Rectal smooth muscle tissue (tissue), 1 donor: Measurements from ENCODE around the gene ZNF207.
"Not testable (repeated sequence)": the region's sequence is repeated elsewhere in the genome, so short reads cannot be mapped to it uniquely, and the experiment has no call there.

Source experiments
- H3K27ac ChIP-seq: one replicate; pipeline ENCODE4 v1.7.0; 2013; ENCODE audit warnings: low read depth, low read length, inconsistent platforms
- H3K27me3 ChIP-seq: one replicate; pipeline ENCODE4 v1.7.0; 2013; ENCODE audit warnings: low read length; ENCODE audit not compliant: control insufficient read depth, insufficient read depth
- H3K36me3 ChIP-seq: one replicate; pipeline ENCODE4 v1.7.0; 2013; ENCODE audit warnings: low read length; ENCODE audit not compliant: control insufficient read depth, insufficient read depth
- H3K4me1 ChIP-seq: one replicate; pipeline ENCODE4 v1.7.0; 2013; ENCODE audit warnings: low read length; ENCODE audit not compliant: control insufficient read depth, insufficient read depth
- H3K4me3 ChIP-seq: one replicate; pipeline ENCODE4 v1.7.0; 2013; ENCODE audit warnings: low read length
- H3K9ac ChIP-seq: one replicate; pipeline ENCODE4 v1.7.0; 2013; ENCODE audit warnings: low read length

The ZNF207 gene

GRCh38 chr17:32341857-32342602 lies 7.9 kb upstream of the ZNF207 start, which contains the start of gene C17orf75:
TSS of gene C17orf75 (minus strand) at chr17:32342173. CDS start at chr17:32342139, 34 bp downstream.
- Histone ChIP-seq H3K4me3 (peak within 1 kb of the TSS; percentile 67), H3K27me3 (no peaks in the 10 kb centered on the region), H3K27ac (peak within 1 kb of the TSS; percentile 88), H3K36me3 (no peaks in the 10 kb centered on the region), H3K9ac (peak within 1 kb of the TSS; percentile 51), H3K4me1 (peaks cover 10% of the 10 kb centered on the region)

- Histone ChIP-seq H3K27me3 (no peaks in the 10 kb centered on the region), H3K9ac (no peak overlapping the region), H3K4me1 (peaks cover 10% of the 10 kb centered on the region), H3K36me3 (no peaks in the 10 kb centered on the region), H3K27ac (peak overlapping the region; percentile 88), H3K4me3 (peak overlapping the region; percentile 67)
These were observed 7.2 kb upstream of the ZNF207 start for GRCh38 chr17:32342603-32343325.

GRCh38 chr17:32345951-32346600 lies 3.9 kb upstream of the ZNF207 start:
- Histone ChIP-seq H3K9ac (no peak overlapping the region), H3K4me1 (peaks cover 8% of the 10 kb centered on the region), H3K27ac (no peak overlapping the region), H3K27me3 (no peaks in the 10 kb centered on the region), H3K4me3 (no peak overlapping the region), H3K36me3 (no peaks in the 10 kb centered on the region)

- Histone ChIP-seq H3K9ac (no peak overlapping the region), H3K4me1 (peaks cover 10% of the 10 kb centered on the region), H3K27ac (no peak overlapping the region), H3K36me3 (no peaks in the 10 kb centered on the region), H3K4me3 (no peak overlapping the region), H3K27me3 (no peaks in the 10 kb centered on the region)
These were observed 1.5 kb upstream of the ZNF207 start for GRCh38 chr17:32348483-32348800.

- Histone ChIP-seq H3K4me3 (peak overlapping the region; percentile 100), H3K27ac (peak overlapping the region; percentile 98), H3K36me3 (peaks cover 7% of the 10 kb centered on the region), H3K9ac (peak overlapping the region; percentile 17), H3K27me3 (no peaks in the 10 kb centered on the region), H3K4me1 (peaks cover 10% of the 10 kb centered on the region)
These were observed 479 bp upstream of the ZNF207 start for GRCh38 chr17:32349503-32349853.

- H3K36me3 ChIP-seq = peaks cover 13% of the 10 kb centered on the region
- H3K4me1 ChIP-seq = peaks cover 11% of the 10 kb centered on the region
These were observed 885 bp downstream of the ZNF207 start for GRCh38 chr17:32350666-32351418.

GRCh38 chr17:32352734-32353133 lies 2.8 kb downstream of the ZNF207 start:
- H3K27ac ChIP-seq, H3K27me3 ChIP-seq, H3K9ac ChIP-seq: not testable (repeated sequence)
- Histone ChIP-seq H3K36me3 (peaks cover 13% of the 10 kb centered on the region), H3K4me1 (peaks cover 14% of the 10 kb centered on the region), H3K4me3 (peak overlapping the region; percentile 48)

More at GRCh38 chr17:32350666-32351418, 885 bp downstream of the ZNF207 start:
- peak overlapping the region; percentile 98 for H3K9ac ChIP-seq
- H3K4me3 ChIP-seq = peak overlapping the region; percentile 100
- peak overlapping the region; percentile 98 for H3K27ac ChIP-seq
- no peaks in the 10 kb centered on the region for H3K27me3 ChIP-seq

- Histone ChIP-seq H3K36me3 (peaks cover 25% of the 10 kb centered on the region), H3K27ac (no peak overlapping the region), H3K27me3 (no peaks in the 10 kb centered on the region), H3K4me1 (peaks cover 14% of the 10 kb centered on the region), H3K4me3 (peak overlapping the region; percentile 14), H3K9ac (no peak overlapping the region)
These were observed 5.9 kb downstream of the ZNF207 start for GRCh38 chr17:32355649-32356377.

GRCh38 chr17:32356378-32356743 lies 6.4 kb downstream of the ZNF207 start:
- no peaks in the 10 kb centered on the region for H3K27me3 ChIP-seq
- H3K4me3 ChIP-seq = no peak overlapping the region
- no peak overlapping the region for H3K9ac ChIP-seq
- peaks cover 29% of the 10 kb centered on the region for H3K36me3 ChIP-seq
- H3K4me1 ChIP-seq = peaks cover 14% of the 10 kb centered on the region
- H3K27ac ChIP-seq = no peak overlapping the region

- Histone ChIP-seq H3K27me3 (no peaks in the 10 kb centered on the region), H3K4me3 (no peak overlapping the region), H3K9ac (no peak overlapping the region), H3K4me1 (peaks cover 10% of the 10 kb centered on the region), H3K36me3 (peaks cover 31% of the 10 kb centered on the region), H3K27ac (no peak overlapping the region)
These were observed 6.8 kb downstream of the ZNF207 start for GRCh38 chr17:32356750-32357149.

- H3K9ac ChIP-seq = no peak overlapping the region
- H3K4me1 ChIP-seq = peaks cover 5% of the 10 kb centered on the region
- no peak overlapping the region for H3K4me3 ChIP-seq
- H3K27ac ChIP-seq = no peak overlapping the region
- peaks cover 31% of the 10 kb centered on the region for H3K36me3 ChIP-seq
- H3K27me3 ChIP-seq = no peaks in the 10 kb centered on the region
These were observed 7.7 kb downstream of the ZNF207 start for GRCh38 chr17:32357615-32358014.
